H9 (cell line): ENCODE data around the gene TRIM21. TPM values are rescaled to one million over a fixed set of nuclear protein-coding genes. Genes with fewer than 3 reads are reported as not detected.

Experiments used
- DNase-seq: peaks from one replicate; pipeline ENCODE4 v3.0.0-alpha.2; 2017
- H2AFZ ChIP-seq: one replicate; pipeline ENCODE4 v1.6.1; 2013; ENCODE audit warnings: mild to moderate bottlenecking, low read length, control low read depth, moderate library complexity
- H2AK5ac ChIP-seq: 2 replicates; pipeline ENCODE4 v1.6.1; 2013; ENCODE audit warnings: low read length, control low read depth, mixed read lengths; ENCODE audit not compliant: insufficient read length
- H2BK120ac ChIP-seq: one replicate; pipeline ENCODE4 v1.6.1; 2013; ENCODE audit warnings: low read depth, mild to moderate bottlenecking, low read length, control low read depth, inconsistent platforms; ENCODE audit not compliant: poor library complexity, severe bottlenecking
- H2BK12ac ChIP-seq: 2 replicates; pipeline ENCODE4 v1.6.1; 2013; ENCODE audit warnings: low read length, control low read depth, mixed read lengths, low read depth; ENCODE audit not compliant: insufficient read length
- H2BK15ac ChIP-seq: 2 replicates; pipeline ENCODE4 v1.6.1; 2013; ENCODE audit warnings: low read depth, low read length, control low read depth
- H2BK20ac ChIP-seq: one replicate; pipeline ENCODE4 v1.6.1; 2013; ENCODE audit warnings: low read depth, mild to moderate bottlenecking, low read length, control low read depth, inconsistent platforms; ENCODE audit not compliant: poor library complexity, severe bottlenecking
- H2BK5ac ChIP-seq: 2 replicates; pipeline ENCODE4 v1.6.1; 2013; ENCODE audit warnings: low read length, control low read depth, mixed read lengths; ENCODE audit not compliant: insufficient read length
- H3K14ac ChIP-seq: 2 replicates; pipeline ENCODE4 v1.6.1; 2013; ENCODE audit warnings: low read length, control low read depth; ENCODE audit not compliant: insufficient read depth
- H3K18ac ChIP-seq: 2 replicates; pipeline ENCODE4 v1.6.1; 2013; ENCODE audit warnings: low read depth, mild to moderate bottlenecking, mixed read lengths, low read length, control low read depth; ENCODE audit not compliant: insufficient read length
- H3K23ac ChIP-seq: 2 replicates; pipeline ENCODE4 v1.6.1; 2013; ENCODE audit warnings: low read length, control low read depth, mixed read lengths, low read depth; ENCODE audit not compliant: insufficient read length
- H3K23me2 ChIP-seq: 2 replicates; pipeline ENCODE4 v1.6.1; 2013; ENCODE audit warnings: low read depth, mild to moderate bottlenecking, mixed read lengths, low read length, control low read depth; ENCODE audit not compliant: insufficient read length, poor library complexity, severe bottlenecking
- H3K27ac ChIP-seq: 2 replicates; pipeline ENCODE4 v1.5.1; 2013; ENCODE audit warnings: low read length, control low read depth, mixed read lengths, low read depth; ENCODE audit not compliant: insufficient read length
- H3K27me3 ChIP-seq: 2 replicates; pipeline ENCODE4 v1.6.1; 2013; ENCODE audit warnings: low read length, control low read depth, inconsistent platforms; ENCODE audit not compliant: insufficient read depth
- H3K4ac ChIP-seq: 2 replicates; pipeline ENCODE4 v1.6.1; 2013; ENCODE audit warnings: low read depth, mild to moderate bottlenecking, control low read depth, inconsistent platforms, low read length, moderate library complexity
- H3K4me1 ChIP-seq: 2 replicates; pipeline ENCODE4 v1.6.1; 2013; ENCODE audit warnings: low read length, control low read depth, inconsistent platforms; ENCODE audit not compliant: insufficient read depth
- H3K4me2 ChIP-seq: 2 replicates; pipeline ENCODE4 v1.6.1; 2013; ENCODE audit warnings: low read length, control low read depth, mixed read lengths; ENCODE audit not compliant: insufficient read length, insufficient read depth
- H3K56ac ChIP-seq: 2 replicates; pipeline ENCODE4 v1.6.1; 2013; ENCODE audit warnings: low read depth, mild to moderate bottlenecking, mixed read lengths, low read length, control low read depth; ENCODE audit not compliant: insufficient read length
- H3K79me1 ChIP-seq: 2 replicates; pipeline ENCODE4 v1.6.1; 2013; ENCODE audit warnings: low read depth, mild to moderate bottlenecking, moderate library complexity, low read length, control low read depth, inconsistent platforms; ENCODE audit not compliant: insufficient read depth, poor library complexity, severe bottlenecking
- H3K79me2 ChIP-seq: 2 replicates; pipeline ENCODE4 v1.6.1; 2013; ENCODE audit warnings: low read length, control low read depth, inconsistent platforms; ENCODE audit not compliant: insufficient read depth
- H3K9ac ChIP-seq: 2 replicates; pipeline ENCODE4 v1.6.1; 2013; ENCODE audit warnings: low read length, control low read depth, mixed read lengths; ENCODE audit not compliant: insufficient read length; ENCODE audit errors: extremely low read depth
- H3K9me3 ChIP-seq: one replicate; pipeline ENCODE4 v1.6.1; 2013; ENCODE audit warnings: low read depth, low read length, inconsistent platforms; ENCODE audit not compliant: control insufficient read depth
- H3T11ph ChIP-seq: one replicate; pipeline ENCODE4 v1.6.1; 2013; ENCODE audit warnings: mild to moderate bottlenecking, low read length, control low read depth, inconsistent platforms
- H4K20me1 ChIP-seq: one replicate; pipeline ENCODE4 v1.6.1; 2013; ENCODE audit not compliant: control insufficient read depth, insufficient read length, insufficient read depth
- H4K5ac ChIP-seq: 2 replicates; pipeline ENCODE4 v1.6.1; 2013; ENCODE audit warnings: low read depth, mild to moderate bottlenecking, mixed read lengths, low read length, control low read depth; ENCODE audit not compliant: insufficient read length
- H4K8ac ChIP-seq: replicated peaks from 2 replicates; pipeline ENCODE4 v1.6.1; 2013; ENCODE audit warnings: low read length, control low read depth, mixed read lengths, low read depth; ENCODE audit not compliant: insufficient read length
- H4K91ac ChIP-seq: 2 replicates; pipeline ENCODE4 v1.6.1; 2013; ENCODE audit warnings: low read depth, mild to moderate bottlenecking, moderate library complexity, mixed read lengths, low read length, control low read depth; ENCODE audit not compliant: insufficient read length
- H3K27ac Mint-ChIP-seq, 3 experiments: 2 replicates in 2 of 3; 3 replicates in 1 of 3; pipeline ENCODE4 v1.8.0; 2020 to 2021; ENCODE audit warnings: mixed read lengths in 3 of 3, mild to moderate bottlenecking in 1 of 3, moderate library complexity in 1 of 3
- H3K27me3 Mint-ChIP-seq: 2 replicates; pipeline ENCODE4 v1.8.0; 2021; ENCODE audit warnings: low read depth, mild to moderate bottlenecking, moderate library complexity, mixed read lengths
- H3K36me3 Mint-ChIP-seq, 3 experiments: 2 replicates in 2 of 3; 3 replicates in 1 of 3; pipeline ENCODE4 v1.8.0; 2020 to 2021; ENCODE audit warnings: low read depth in 3 of 3, mixed read lengths in 3 of 3; ENCODE audit not compliant: insufficient read depth in 1 of 3
- H3K4me1 Mint-ChIP-seq, 2 experiments: 2 replicates each; pipeline ENCODE4 v1.8.0; 2020; ENCODE audit warnings: mixed read lengths in 2 of 2
- H3K4me3 Mint-ChIP-seq, 2 experiments: 2 replicates in 1 of 2; 3 replicates in 1 of 2; pipeline ENCODE4 v1.8.0; 2020 to 2021; ENCODE audit warnings: mild to moderate bottlenecking in 2 of 2, mixed read lengths in 2 of 2, moderate library complexity in 1 of 2
- H3K9me3 Mint-ChIP-seq, 2 experiments: 2 replicates in 1 of 2; 3 replicates in 1 of 2; pipeline ENCODE4 v1.8.0; 2020; ENCODE audit warnings: mild to moderate bottlenecking in 2 of 2, mixed read lengths in 2 of 2, moderate library complexity in 1 of 2
- WGBS: extraction: QIAGEN DNeasy Blood & Tissue Kit; methylation state at CpG from one replicate; pipeline ENCODE4 v1.1.7; 2013; ENCODE audit warnings: missing lambda C conversion rate, low lambda C conversion rate, mixed read lengths; ENCODE audit not compliant: insufficient read length; ENCODE audit errors: extremely low coverage; 5-methylcytosine and 5-hydroxymethylcytosine counted together
- total RNA-seq: library from RNA; stranded (reverse); gene quantifications from 2 replicates; pipeline ENCODE4 v1.2.1, GENCODE V29; 2021
- TF ChIP-seq, protein P1 (sequence below): fragments of 200-600 bp; sonication (generic); conservative IDR thresholded peaks from 3 replicates; pipeline ENCODE4 v1.8.0; 2021; ENCODE audit warnings: antibody characterized with exemption, mild to moderate bottlenecking

Gene TRIM21
- total RNA-seq, 1 experiment from 2014 or later: 15.1 TPM

GRCh38 chr11:4416816-4417215, 23.3 kb upstream of the TRIM21 start:
- Histone ChIP-seq H2BK15ac (no peak overlapping the region), H4K91ac (no peak overlapping the region), H3T11ph (no peak overlapping the region), H2BK120ac (no peak overlapping the region), H3K14ac (no peak overlapping the region), H3K9me3 (no peaks in the 10 kb centered on the region), H3K18ac (no peak overlapping the region), H4K5ac (no peak overlapping the region), H2BK12ac (no peak overlapping the region), H3K56ac (no peak overlapping the region), H3K4me1 (no peaks in the 10 kb centered on the region), H3K4me2 (no peak overlapping the region), H2AK5ac (no peak overlapping the region), H2BK5ac (no peak overlapping the region), H3K23ac (no peak overlapping the region), H3K79me1 (no peaks in the 10 kb centered on the region), H3K27me3 (no peaks in the 10 kb centered on the region), H3K4ac (no peak overlapping the region), H4K20me1 (no peaks in the 10 kb centered on the region), H3K9ac (no peak overlapping the region), H2BK20ac (no peak overlapping the region), H3K27ac (no peak overlapping the region), H2AFZ (no peak overlapping the region), H3K79me2 (no peaks in the 10 kb centered on the region), H4K8ac (no peak overlapping the region), H3K23me2 (no peaks in the 10 kb centered on the region)
- TF ChIP-seq, protein P1, sequence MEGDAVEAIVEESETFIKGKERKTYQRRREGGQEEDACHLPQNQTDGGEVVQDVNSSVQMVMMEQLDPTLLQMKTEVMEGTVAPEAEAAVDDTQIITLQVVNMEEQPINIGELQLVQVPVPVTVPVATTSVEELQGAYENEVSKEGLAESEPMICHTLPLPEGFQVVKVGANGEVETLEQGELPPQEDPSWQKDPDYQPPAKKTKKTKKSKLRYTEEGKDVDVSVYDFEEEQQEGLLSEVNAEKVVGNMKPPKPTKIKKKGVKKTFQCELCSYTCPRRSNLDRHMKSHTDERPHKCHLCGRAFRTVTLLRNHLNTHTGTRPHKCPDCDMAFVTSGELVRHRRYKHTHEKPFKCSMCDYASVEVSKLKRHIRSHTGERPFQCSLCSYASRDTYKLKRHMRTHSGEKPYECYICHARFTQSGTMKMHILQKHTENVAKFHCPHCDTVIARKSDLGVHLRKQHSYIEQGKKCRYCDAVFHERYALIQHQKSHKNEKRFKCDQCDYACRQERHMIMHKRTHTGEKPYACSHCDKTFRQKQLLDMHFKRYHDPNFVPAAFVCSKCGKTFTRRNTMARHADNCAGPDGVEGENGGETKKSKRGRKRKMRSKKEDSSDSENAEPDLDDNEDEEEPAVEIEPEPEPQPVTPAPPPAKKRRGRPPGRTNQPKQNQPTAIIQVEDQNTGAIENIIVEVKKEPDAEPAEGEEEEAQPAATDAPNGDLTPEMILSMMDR: no peak
- no CpG with 5 or more reads among the region's 1 CpG for WGBS
- no peak overlapping the region for H3K4me3 Mint-ChIP-seq
- no peaks in the 10 kb centered on the region for H3K36me3 Mint-ChIP-seq
- H3K9me3 Mint-ChIP-seq: no peaks in the 10 kb centered on the region
- no peaks in the 10 kb centered on the region for H3K4me1 Mint-ChIP-seq
- H3K27me3 Mint-ChIP-seq: peaks cover 2% of the 10 kb centered on the region; the same call in 1 of the 2 replicates
- H3K27ac Mint-ChIP-seq: no peak overlapping the region
- no peak for DNase-seq
